GM13976 (cell line): Measurements from ENCODE around the gene STK32B.

ENCODE experiments used
- DNase-seq: peaks from one replicate; pipeline ENCODE4 v3.0.0; 2012; ENCODE audit warnings: low spot score
- in situ Hi-C: fragments of 300-500 bp; cut with MboI; formaldehyde crosslinking; loops from one replicate; pipeline ENCODE4 v1.12.0; 2022; ENCODE audit warnings: low sequenced_read_pairs, mixed read lengths, inconsistent platforms; ENCODE audit not compliant: unreplicated experiment
- TF ChIP-seq, protein P1 (sequence below): IDR thresholded peaks from 2 replicates; pipeline ENCODE4 v1.5.1; 2012; ENCODE audit warnings: borderline replicate concordance, mild to moderate bottlenecking; ENCODE audit not compliant: insufficient read depth; ENCODE audit errors: extremely low read depth, missing control alignments, control extremely low read depth

The STK32B gene

GRCh38 chr4:5133933-5134594, 82.8 kb downstream of the STK32B start:
- TF ChIP-seq, protein P1, sequence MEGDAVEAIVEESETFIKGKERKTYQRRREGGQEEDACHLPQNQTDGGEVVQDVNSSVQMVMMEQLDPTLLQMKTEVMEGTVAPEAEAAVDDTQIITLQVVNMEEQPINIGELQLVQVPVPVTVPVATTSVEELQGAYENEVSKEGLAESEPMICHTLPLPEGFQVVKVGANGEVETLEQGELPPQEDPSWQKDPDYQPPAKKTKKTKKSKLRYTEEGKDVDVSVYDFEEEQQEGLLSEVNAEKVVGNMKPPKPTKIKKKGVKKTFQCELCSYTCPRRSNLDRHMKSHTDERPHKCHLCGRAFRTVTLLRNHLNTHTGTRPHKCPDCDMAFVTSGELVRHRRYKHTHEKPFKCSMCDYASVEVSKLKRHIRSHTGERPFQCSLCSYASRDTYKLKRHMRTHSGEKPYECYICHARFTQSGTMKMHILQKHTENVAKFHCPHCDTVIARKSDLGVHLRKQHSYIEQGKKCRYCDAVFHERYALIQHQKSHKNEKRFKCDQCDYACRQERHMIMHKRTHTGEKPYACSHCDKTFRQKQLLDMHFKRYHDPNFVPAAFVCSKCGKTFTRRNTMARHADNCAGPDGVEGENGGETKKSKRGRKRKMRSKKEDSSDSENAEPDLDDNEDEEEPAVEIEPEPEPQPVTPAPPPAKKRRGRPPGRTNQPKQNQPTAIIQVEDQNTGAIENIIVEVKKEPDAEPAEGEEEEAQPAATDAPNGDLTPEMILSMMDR, result no peak
- in situ Hi-C loops, result no loop called here
- no peak for DNase-seq

DNA sequence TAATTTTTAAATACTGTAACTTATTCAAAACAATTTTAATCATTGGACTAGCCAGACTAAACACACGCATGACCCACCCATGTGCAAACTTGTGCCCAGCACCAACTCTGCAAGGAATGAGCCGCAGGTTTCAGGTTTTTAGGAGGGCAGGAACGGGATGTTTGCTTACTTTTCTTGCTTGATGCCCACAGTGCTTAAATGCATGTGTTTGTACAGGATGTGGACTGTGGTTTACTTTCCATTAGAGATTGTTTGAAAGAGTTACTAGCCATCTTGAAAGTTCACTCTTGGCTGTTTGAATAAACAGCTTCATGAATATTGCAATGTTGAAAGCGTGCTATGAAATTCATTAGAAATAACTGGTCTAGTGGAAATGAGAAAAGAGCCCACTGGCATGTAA, 83.3 kb downstream of the STK32B start:
- DNase-seq, result no peak
- in situ Hi-C loops, result no loop called here
- TF ChIP-seq, protein P1, result no peak

- DNase-seq, result no peak
- TF ChIP-seq, protein P1, result no peak
- in situ Hi-C loops, result no loop called here
These were observed 85.9 kb downstream of the STK32B start for GRCh38 chr4:5137226-5137625.

DNA sequence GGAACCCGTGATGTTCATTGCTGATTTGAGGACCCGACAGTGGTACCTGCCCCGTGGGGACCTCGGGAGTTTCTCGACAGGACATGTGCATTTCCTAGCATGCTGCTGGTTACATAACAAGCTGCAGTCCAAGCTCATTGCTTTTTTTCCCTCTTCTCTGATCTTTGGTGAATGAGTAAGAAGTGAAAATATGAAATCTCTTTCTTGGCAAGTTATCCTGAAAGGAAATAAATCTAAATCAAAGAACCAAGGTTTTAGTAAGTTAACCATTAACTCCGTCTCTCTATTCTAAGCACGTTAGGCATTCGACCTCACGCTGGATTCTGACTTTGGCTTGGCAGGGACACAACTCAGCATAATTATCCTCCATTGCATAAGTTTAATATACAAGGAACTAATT, 86.6 kb downstream of the STK32B start:
- TF ChIP-seq, protein P1, result no peak
- DNase-seq, result no peak
- in situ Hi-C loops, result no loop called here

DNA sequence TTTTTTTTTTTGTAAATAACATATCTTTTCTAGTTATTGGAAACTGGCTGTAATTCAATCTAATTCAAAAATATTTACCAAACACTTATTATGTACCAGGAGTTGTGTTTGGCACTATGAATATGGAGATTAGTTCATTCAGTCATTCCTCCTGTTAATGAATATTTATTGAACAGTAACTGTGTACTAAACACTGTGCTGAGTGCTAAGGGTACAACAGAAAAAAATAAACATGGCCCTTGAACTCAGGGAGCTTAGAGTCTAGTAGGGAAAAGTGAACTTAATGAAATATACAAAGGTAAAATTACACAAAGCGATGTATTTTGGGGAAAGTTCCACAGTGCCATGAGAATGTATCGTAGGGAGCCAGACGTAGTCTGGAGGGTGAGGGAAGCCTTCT, 87.1 kb downstream of the STK32B start:
- TF ChIP-seq, protein P1, result no peak
- in situ Hi-C loops, result no loop called here
- DNase-seq, result no peak

DNA sequence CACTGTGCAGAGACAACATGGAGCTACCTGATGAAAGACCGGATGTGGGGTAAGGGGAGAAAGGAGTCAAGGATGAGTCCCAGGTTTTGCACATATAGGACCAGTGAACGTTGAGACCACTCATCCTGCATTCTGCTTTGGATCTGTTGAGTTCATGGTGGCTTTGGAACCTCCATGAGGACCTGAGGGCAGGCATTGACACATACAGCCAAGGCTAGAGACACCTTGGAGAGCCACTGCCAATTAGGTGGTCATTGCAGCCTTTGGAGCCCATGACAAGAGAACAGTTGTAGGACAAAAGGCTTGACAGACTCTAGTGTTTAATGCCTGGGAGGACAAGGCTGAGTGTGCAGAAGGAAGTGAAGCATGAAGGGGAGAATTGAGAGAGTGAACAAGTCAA, 87.9 kb downstream of the STK32B start:
- TF ChIP-seq, protein P1, result no peak
- in situ Hi-C loops, result no loop called here
- no peak for DNase-seq
